MM.1S (cell line): ENCODE measurements around the gene TENT4B.

ENCODE experiments used
- DNase-seq: peaks from one replicate; pipeline ENCODE4 v3.0.0-alpha.2; 2015
- H2AFZ ChIP-seq: fragments of 300-600 bp; sonication (generic); 2 replicates; pipeline ENCODE4 v1.6.0; 2016; ENCODE audit warnings: antibody characterized with exemption, low read length
- H3F3A ChIP-seq: fragments of 300-600 bp; sonication (generic); 2 replicates; pipeline ENCODE4 v1.6.1; 2016; ENCODE audit warnings: mild to moderate bottlenecking, antibody characterized with exemption, low read length, moderate library complexity, mixed read lengths; ENCODE audit not compliant: insufficient read depth
- H3K27ac ChIP-seq: fragments of 300-600 bp; sonication (generic); 2 replicates; pipeline ENCODE4 v1.5.1; 2016; ENCODE audit warnings: mild to moderate bottlenecking, low read length
- H3K27me3 ChIP-seq: fragments of 300-600 bp; sonication (generic); replicated peaks from 2 replicates; pipeline ENCODE4 v1.6.0; 2016; ENCODE audit warnings: low read length; ENCODE audit not compliant: insufficient read depth
- H3K36me3 ChIP-seq: fragments of 300-600 bp; sonication (generic); replicated peaks from 2 replicates; pipeline ENCODE4 v1.6.1; 2016; ENCODE audit warnings: mild to moderate bottlenecking, low read length, mixed read lengths; ENCODE audit not compliant: insufficient read depth
- H3K4me1 ChIP-seq: fragments of 300-600 bp; sonication (generic); 2 replicates; pipeline ENCODE4 v1.6.1; 2016; ENCODE audit warnings: low read length, mixed read lengths
- H3K4me2 ChIP-seq: fragments of 300-600 bp; sonication (generic); 2 replicates; pipeline ENCODE4 v1.6.0; 2016; ENCODE audit warnings: low read depth, low read length
- H3K4me3 ChIP-seq: fragments of 300-600 bp; sonication (generic); 2 replicates; pipeline ENCODE4 v1.5.1; 2016; ENCODE audit warnings: low read length, mixed read lengths
- H3K79me2 ChIP-seq: fragments of 300-600 bp; sonication (generic); 2 replicates; pipeline ENCODE4 v1.6.1; 2016; ENCODE audit warnings: mixed run types, low read length, mixed read lengths
- H3K9ac ChIP-seq: fragments of 300-600 bp; sonication (generic); 2 replicates; pipeline ENCODE4 v1.6.1; 2016; ENCODE audit warnings: low read length, mixed read lengths
- H3K9me2 ChIP-seq: fragments of 300-600 bp; sonication (generic); replicated peaks from 2 replicates; pipeline ENCODE4 v1.6.1; 2016; ENCODE audit warnings: mild to moderate bottlenecking, low read length, mixed read lengths; ENCODE audit not compliant: insufficient read depth
- H3K9me3 ChIP-seq: fragments of 300-600 bp; sonication (generic); replicated peaks from 2 replicates; pipeline ENCODE4 v1.6.1; 2016; ENCODE audit warnings: mild to moderate bottlenecking, low read length, mixed read lengths; ENCODE audit not compliant: insufficient read depth
- H4K20me1 ChIP-seq: fragments of 300-600 bp; sonication (generic); 2 replicates; pipeline ENCODE4 v1.6.1; 2016; ENCODE audit warnings: mild to moderate bottlenecking, low read length, moderate library complexity, mixed read lengths; ENCODE audit not compliant: insufficient read depth
- EZH2 ChIP-seq: fragments of 300-600 bp; sonication (generic); optimal IDR thresholded peaks from 2 replicates; pipeline ENCODE3; 2017; ENCODE audit warnings: low read depth, mild to moderate bottlenecking, antibody characterized with exemption, low read length, mixed read lengths
- EZH2phosphoT487 ChIP-seq: fragments of 300-600 bp; sonication (generic); IDR thresholded peaks from 2 replicates; pipeline ENCODE4 v1.6.1; 2018; ENCODE audit warnings: antibody characterized with exemption, low read length
- TF ChIP-seq, protein P1 (sequence below): fragments of 300-600 bp; sonication (generic); IDR thresholded peaks from 2 replicates; pipeline ENCODE4 v1.5.1; 2016; ENCODE audit warnings: antibody characterized with exemption, low read length, mixed read lengths

Gene TENT4B

DNA sequence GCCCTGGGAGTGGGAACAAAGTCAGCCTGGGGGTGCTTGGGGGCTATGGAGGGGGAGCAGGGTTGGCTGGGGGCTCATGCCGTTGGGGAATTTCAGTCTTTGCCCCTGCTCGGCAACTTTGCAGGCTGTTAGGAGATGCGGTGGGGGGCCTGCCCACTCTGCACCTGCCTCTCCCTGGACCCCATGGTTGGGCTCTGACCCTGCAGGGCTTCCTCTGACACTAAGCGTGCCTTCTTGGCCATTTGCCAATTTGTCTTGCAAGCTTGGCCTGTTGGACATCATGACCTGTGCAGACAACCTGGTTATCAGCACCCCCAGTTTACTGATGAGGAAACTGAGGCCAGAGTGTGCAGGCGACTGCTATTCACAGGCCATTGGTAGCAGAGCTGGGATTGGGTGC, 127.8 kb downstream of the TENT4B start:
- peaks cover 41% of the 10 kb centered on the region for H3K4me1 ChIP-seq
- DNase-seq = no peak
- H3K4me2 ChIP-seq = peak overlapping the region; percentile 78; the same call in 1 of the 2 replicates
- peaks cover 18% of the 10 kb centered on the region for H3F3A ChIP-seq
- no peak overlapping the region for H2AFZ ChIP-seq
- H3K27ac ChIP-seq = no peak overlapping the region
- TF ChIP-seq EZH2 = no peak
- no peak for TF ChIP-seq EZH2phosphoT487
- TF ChIP-seq, protein P1, sequence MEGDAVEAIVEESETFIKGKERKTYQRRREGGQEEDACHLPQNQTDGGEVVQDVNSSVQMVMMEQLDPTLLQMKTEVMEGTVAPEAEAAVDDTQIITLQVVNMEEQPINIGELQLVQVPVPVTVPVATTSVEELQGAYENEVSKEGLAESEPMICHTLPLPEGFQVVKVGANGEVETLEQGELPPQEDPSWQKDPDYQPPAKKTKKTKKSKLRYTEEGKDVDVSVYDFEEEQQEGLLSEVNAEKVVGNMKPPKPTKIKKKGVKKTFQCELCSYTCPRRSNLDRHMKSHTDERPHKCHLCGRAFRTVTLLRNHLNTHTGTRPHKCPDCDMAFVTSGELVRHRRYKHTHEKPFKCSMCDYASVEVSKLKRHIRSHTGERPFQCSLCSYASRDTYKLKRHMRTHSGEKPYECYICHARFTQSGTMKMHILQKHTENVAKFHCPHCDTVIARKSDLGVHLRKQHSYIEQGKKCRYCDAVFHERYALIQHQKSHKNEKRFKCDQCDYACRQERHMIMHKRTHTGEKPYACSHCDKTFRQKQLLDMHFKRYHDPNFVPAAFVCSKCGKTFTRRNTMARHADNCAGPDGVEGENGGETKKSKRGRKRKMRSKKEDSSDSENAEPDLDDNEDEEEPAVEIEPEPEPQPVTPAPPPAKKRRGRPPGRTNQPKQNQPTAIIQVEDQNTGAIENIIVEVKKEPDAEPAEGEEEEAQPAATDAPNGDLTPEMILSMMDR = no peak
- H3K9ac ChIP-seq = no peak overlapping the region
- no peaks in the 10 kb centered on the region for H3K36me3 ChIP-seq
- H4K20me1 ChIP-seq = no peaks in the 10 kb centered on the region
- no peaks in the 10 kb centered on the region for H3K9me2 ChIP-seq
- peaks cover 96% of the 10 kb centered on the region for H3K79me2 ChIP-seq
- no peak overlapping the region for H3K4me3 ChIP-seq
- H3K9me3 ChIP-seq = no peaks in the 10 kb centered on the region
- H3K27me3 ChIP-seq = no peaks in the 10 kb centered on the region
